ENCODE data around the gene GALC. TPM values are rescaled to one million over a fixed set of nuclear protein-coding genes. Genes with fewer than 3 reads are reported as not detected.

Gene GALC
- total and polyA plus RNA-seq, 8 donors: 2.3 to 50.4 (median 11.0) TPM

GRCh38 chr14:88036422-88036821 is 43.4 kb upstream of the GALC start:
- Histone ChIP-seq H3K27me3 (no peaks in the 10 kb centered on the region), H3K36me3 (no peaks in the 10 kb centered on the region), H3K4me3 (no peak overlapping the region), H3K9me3 (no peaks in the 10 kb centered on the region), H3K4me1 (no peaks in the 10 kb centered on the region), H3K27ac (no peak overlapping the region)
- intact Hi-C loops (cut with DNase I; ENCODE audit: low total_unique reads): no loop called here
- 67 to 93% (median 82%) methylated on average over 2 of the region's 2 CpGs for WGBS, 5 donors
- DNase-seq: no peak
- TF ChIP-seq POLR2AphosphoS5 (IDR thresholded peaks at IDR 0.05) (no peak), EP300 (IDR thresholded peaks at IDR 0.05) (no peak), POLR2A (IDR thresholded peaks at IDR 0.05) (no peak)
- TF ChIP-seq, protein P1, sequence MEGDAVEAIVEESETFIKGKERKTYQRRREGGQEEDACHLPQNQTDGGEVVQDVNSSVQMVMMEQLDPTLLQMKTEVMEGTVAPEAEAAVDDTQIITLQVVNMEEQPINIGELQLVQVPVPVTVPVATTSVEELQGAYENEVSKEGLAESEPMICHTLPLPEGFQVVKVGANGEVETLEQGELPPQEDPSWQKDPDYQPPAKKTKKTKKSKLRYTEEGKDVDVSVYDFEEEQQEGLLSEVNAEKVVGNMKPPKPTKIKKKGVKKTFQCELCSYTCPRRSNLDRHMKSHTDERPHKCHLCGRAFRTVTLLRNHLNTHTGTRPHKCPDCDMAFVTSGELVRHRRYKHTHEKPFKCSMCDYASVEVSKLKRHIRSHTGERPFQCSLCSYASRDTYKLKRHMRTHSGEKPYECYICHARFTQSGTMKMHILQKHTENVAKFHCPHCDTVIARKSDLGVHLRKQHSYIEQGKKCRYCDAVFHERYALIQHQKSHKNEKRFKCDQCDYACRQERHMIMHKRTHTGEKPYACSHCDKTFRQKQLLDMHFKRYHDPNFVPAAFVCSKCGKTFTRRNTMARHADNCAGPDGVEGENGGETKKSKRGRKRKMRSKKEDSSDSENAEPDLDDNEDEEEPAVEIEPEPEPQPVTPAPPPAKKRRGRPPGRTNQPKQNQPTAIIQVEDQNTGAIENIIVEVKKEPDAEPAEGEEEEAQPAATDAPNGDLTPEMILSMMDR (IDR thresholded peaks at IDR 0.05): no peak

GRCh38 chr14:88034076-88034475 is 41.1 kb upstream of the GALC start:
- Histone ChIP-seq H3K4me1 (no peaks in the 10 kb centered on the region), H3K27me3 (no peaks in the 10 kb centered on the region), H3K4me3 (no peak overlapping the region), H3K27ac (no peak overlapping the region), H3K9me3 (no peaks in the 10 kb centered on the region), H3K36me3 (no peaks in the 10 kb centered on the region)
- no peak for DNase-seq
- TF ChIP-seq, protein P1 (IDR thresholded peaks at IDR 0.05): no peak
- TF ChIP-seq POLR2AphosphoS5 (IDR thresholded peaks at IDR 0.05) (no peak), POLR2A (IDR thresholded peaks at IDR 0.05) (no peak), EP300 (IDR thresholded peaks at IDR 0.05) (no peak)
- 68 to 79% (median 69%) methylated on average over 2 of the region's 2 CpGs for WGBS, 5 donors
- intact Hi-C loops (cut with DNase I; ENCODE audit: low total_unique reads): no loop called here

DNA sequence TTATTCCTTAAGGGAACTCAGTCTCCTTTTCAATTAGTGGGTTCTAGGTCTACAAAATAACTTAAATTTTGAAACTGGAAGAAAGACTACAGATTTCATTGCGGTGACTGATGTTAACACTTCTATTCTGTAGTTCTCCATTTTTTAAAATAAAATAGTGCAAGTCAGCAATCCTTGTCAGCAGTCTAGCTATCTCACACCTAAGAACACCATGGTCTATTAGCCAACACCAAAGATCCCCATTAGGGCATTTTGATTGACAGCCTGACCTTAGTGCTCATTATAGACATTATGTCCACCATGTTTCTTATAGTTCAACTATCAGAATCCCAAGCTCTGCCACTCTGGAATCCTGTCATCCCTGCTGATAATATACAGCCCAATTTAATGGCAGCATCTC is 39.4 kb upstream of the GALC start:
- no peak for DNase-seq
- no peak for TF ChIP-seq EP300 (IDR thresholded peaks at IDR 0.05)
- no peak for TF ChIP-seq POLR2AphosphoS5 (IDR thresholded peaks at IDR 0.05)
- TF ChIP-seq POLR2A (IDR thresholded peaks at IDR 0.05): no peak
- TF ChIP-seq, protein P1 (IDR thresholded peaks at IDR 0.05): no peak
- intact Hi-C loops (cut with DNase I; ENCODE audit: low total_unique reads): no loop called here
- WGBS, 5 donors: 95 to 100% (median 98%) methylated on average over 1 of the region's 1 CpG
- no peaks in the 10 kb centered on the region for H3K4me1 ChIP-seq
- H3K9me3 ChIP-seq: no peaks in the 10 kb centered on the region
- H3K27ac ChIP-seq: no peak overlapping the region
- no peaks in the 10 kb centered on the region for H3K36me3 ChIP-seq
- H3K27me3 ChIP-seq: no peaks in the 10 kb centered on the region
- H3K4me3 ChIP-seq: no peak overlapping the region

GRCh38 chr14:88030892-88031291 is 37.9 kb upstream of the GALC start:
- H3K27ac ChIP-seq: no peak overlapping the region
- no peak overlapping the region for H3K4me3 ChIP-seq
- H3K9me3 ChIP-seq: no peaks in the 10 kb centered on the region
- no peaks in the 10 kb centered on the region for H3K36me3 ChIP-seq
- 55 to 89% (median 76%) methylated on average over 1 of the region's 1 CpG for WGBS, 5 donors
- no peaks in the 10 kb centered on the region for H3K4me1 ChIP-seq
- no peaks in the 10 kb centered on the region for H3K27me3 ChIP-seq
- TF ChIP-seq POLR2AphosphoS5 (IDR thresholded peaks at IDR 0.05) (no peak), EP300 (IDR thresholded peaks at IDR 0.05) (no peak), POLR2A (IDR thresholded peaks at IDR 0.05) (no peak)
- TF ChIP-seq, protein P1 (IDR thresholded peaks at IDR 0.05): no peak
- intact Hi-C loops (cut with DNase I; ENCODE audit: low total_unique reads): no loop called here
- no peak for DNase-seq
